ENCODE results near the gene KDM6A. TPM values are rescaled to one million over a fixed set of nuclear protein-coding genes. Genes with fewer than 3 reads are reported as not detected.

Gene KDM6A
- total and polyA plus RNA-seq, 9 of the 15 experiments (the other 6 are each of a cell fraction or from before 2014, with no cell fraction given) = 8.4 to 34.3 (median 22.9) TPM

- no peaks in the 10 kb centered on the region for H3K27me3 ChIP-seq (ENCODE audit: control insufficient read depth in 2 of 2, insufficient read depth in 2 of 2, low read length in 2 of 2)
- CTCF ChIA-PET (ENCODE audit: low intra/inter-chr PET ratio) = no interaction called here
- BruUV-seq (replicated peaks) = no TSS peak
- in situ Hi-C loops (cut with MboI) (no loop called here), intact Hi-C loops (cut with micrococcal nuclease) (loop anchor here (2.0 to 10.0 kb wide), 2 partner anchors 43 to 149 kb away; partner anchors contain the start of gene KDM6A)
- WGBS (ENCODE audit: insufficient coverage, low coverage, missing lambda C conversion rate) = under 1% methylated on average over 8 of the region's 8 CpGs
- no peaks in the 10 kb centered on the region for H3K9me3 ChIP-seq (replicated peaks; ENCODE audit: control insufficient read depth, insufficient read depth, low read depth, low read length)
- no peak overlapping the region for H3K4me3 ChIP-seq
- H3K36me3 ChIP-seq (ENCODE audit: control insufficient read depth, insufficient read depth, low read length) = peaks cover 6% of the 10 kb centered on the region; the same call in 2 of the 3 replicates
- peak overlapping the region; percentile 76 for H3K27ac ChIP-seq (ENCODE audit: extremely low read depth, low read depth, low read length)
- H4K20me1 ChIP-seq (replicated peaks; ENCODE audit: control insufficient read depth, insufficient read depth, low read length) = 0 out of 2 replicates have a peak, but pooled peaks cover 3% of the 10 kb centered on the region
- H3K9ac ChIP-seq (ENCODE audit: insufficient read depth in 1 of 2, low read depth in 2 of 2, low read length in 2 of 2) = peak overlapping the region in 1 of 2 experiments; percentile 45; a peak in 2 of 4 replicates
- peak in 3 of 4 experiments; percentile 8 to 77 (median 63) for DNase-seq (ENCODE audit: extremely low read depth in 1 of 4, low spot score in 3 of 4)
- H3K4me1 ChIP-seq (replicated peaks in 1 of 2; ENCODE audit: control insufficient read depth in 2 of 2, insufficient read depth in 2 of 2, low read length in 2 of 2) = peaks cover 20 to 22% of the 10 kb centered on the region in 2 experiments; a peak in 4 of 5 replicates
- POLR2A ChIA-PET = interaction anchor here (0.8 to 1.2 kb wide), 3 partner anchors 11 to 41 kb away, joined by 3 to 5 read pairs (median 5); no protein-coding TSS in a partner anchor
- no peak overlapping the region for H2AFZ ChIP-seq (ENCODE audit: low read depth, low read length)
- peaks cover 87% of the 10 kb centered on the region for H3K79me2 ChIP-seq (ENCODE audit: control insufficient read depth, insufficient read depth, low read length)
- H3K4me2 ChIP-seq (ENCODE audit: insufficient read depth, low read length) = peak overlapping the region; percentile 70
- no peaks in the 10 kb centered on the region for H3K9me1 ChIP-seq (ENCODE audit: control insufficient read depth, insufficient read depth, low read length)
- FAIRE-seq = peak; percentile 92
- peak; percentile 82 for ATAC-seq
- TF ChIP-seq, protein P1, sequence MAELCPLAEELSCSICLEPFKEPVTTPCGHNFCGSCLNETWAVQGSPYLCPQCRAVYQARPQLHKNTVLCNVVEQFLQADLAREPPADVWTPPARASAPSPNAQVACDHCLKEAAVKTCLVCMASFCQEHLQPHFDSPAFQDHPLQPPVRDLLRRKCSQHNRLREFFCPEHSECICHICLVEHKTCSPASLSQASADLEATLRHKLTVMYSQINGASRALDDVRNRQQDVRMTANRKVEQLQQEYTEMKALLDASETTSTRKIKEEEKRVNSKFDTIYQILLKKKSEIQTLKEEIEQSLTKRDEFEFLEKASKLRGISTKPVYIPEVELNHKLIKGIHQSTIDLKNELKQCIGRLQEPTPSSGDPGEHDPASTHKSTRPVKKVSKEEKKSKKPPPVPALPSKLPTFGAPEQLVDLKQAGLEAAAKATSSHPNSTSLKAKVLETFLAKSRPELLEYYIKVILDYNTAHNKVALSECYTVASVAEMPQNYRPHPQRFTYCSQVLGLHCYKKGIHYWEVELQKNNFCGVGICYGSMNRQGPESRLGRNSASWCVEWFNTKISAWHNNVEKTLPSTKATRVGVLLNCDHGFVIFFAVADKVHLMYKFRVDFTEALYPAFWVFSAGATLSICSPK (IDR thresholded peaks at IDR 0.05; ENCODE audit: borderline replicate concordance) = no peak
- peak; percentile 87 for TF ChIP-seq SMARCE1 (IDR thresholded peaks at IDR 0.05)
- TF ChIP-seq MTA3 (IDR thresholded peaks at IDR 0.05; ENCODE audit: borderline replicate concordance) = peak; percentile 78; the same call in 1 of the 2 replicates
- TF ChIP-seq FOXJ2 (tag; IDR thresholded peaks at IDR 0.05) = peak; percentile 62; the same call in 1 of the 2 replicates
- peak; percentile 88 for TF ChIP-seq ZNF766 (CRISPR knock-in tag; conservative IDR thresholded peaks at IDR 0.05)
- peak; percentile 62 for TF ChIP-seq MTA2 (IDR thresholded peaks at IDR 0.05; ENCODE audit: low read depth)
- no peak for TF ChIP-seq MCM3 (IDR thresholded peaks at IDR 0.05)
- no peak for TF ChIP-seq GABPA (tag; conservative IDR thresholded peaks at IDR 0.05; ENCODE audit: low read depth)
- TF ChIP-seq NBN (IDR thresholded peaks at IDR 0.05; ENCODE audit: low read depth) = peak; percentile 89; the same call in 1 of the 2 replicates
- TF ChIP-seq, protein P2, sequence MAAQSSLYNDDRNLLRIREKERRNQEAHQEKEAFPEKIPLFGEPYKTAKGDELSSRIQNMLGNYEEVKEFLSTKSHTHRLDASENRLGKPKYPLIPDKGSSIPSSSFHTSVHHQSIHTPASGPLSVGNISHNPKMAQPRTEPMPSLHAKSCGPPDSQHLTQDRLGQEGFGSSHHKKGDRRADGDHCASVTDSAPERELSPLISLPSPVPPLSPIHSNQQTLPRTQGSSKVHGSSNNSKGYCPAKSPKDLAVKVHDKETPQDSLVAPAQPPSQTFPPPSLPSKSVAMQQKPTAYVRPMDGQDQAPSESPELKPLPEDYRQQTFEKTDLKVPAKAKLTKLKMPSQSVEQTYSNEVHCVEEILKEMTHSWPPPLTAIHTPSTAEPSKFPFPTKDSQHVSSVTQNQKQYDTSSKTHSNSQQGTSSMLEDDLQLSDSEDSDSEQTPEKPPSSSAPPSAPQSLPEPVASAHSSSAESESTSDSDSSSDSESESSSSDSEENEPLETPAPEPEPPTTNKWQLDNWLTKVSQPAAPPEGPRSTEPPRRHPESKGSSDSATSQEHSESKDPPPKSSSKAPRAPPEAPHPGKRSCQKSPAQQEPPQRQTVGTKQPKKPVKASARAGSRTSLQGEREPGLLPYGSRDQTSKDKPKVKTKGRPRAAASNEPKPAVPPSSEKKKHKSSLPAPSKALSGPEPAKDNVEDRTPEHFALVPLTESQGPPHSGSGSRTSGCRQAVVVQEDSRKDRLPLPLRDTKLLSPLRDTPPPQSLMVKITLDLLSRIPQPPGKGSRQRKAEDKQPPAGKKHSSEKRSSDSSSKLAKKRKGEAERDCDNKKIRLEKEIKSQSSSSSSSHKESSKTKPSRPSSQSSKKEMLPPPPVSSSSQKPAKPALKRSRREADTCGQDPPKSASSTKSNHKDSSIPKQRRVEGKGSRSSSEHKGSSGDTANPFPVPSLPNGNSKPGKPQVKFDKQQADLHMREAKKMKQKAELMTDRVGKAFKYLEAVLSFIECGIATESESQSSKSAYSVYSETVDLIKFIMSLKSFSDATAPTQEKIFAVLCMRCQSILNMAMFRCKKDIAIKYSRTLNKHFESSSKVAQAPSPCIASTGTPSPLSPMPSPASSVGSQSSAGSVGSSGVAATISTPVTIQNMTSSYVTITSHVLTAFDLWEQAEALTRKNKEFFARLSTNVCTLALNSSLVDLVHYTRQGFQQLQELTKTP (IDR thresholded peaks at IDR 0.05; ENCODE audit: low read depth in 1 of 2, partially characterized antibody in 2 of 2) = peak in 1 of 2 experiments; percentile 25
- peak; percentile 66; the same call in 1 of the 2 replicates for TF ChIP-seq FOXM1 (IDR thresholded peaks at IDR 0.05; ENCODE audit: low read depth)
- TF ChIP-seq FOXM1 (CRISPR knock-in tag; IDR thresholded peaks at IDR 0.05; ENCODE audit: low read depth) = no peak
- no peak for TF ChIP-seq NR2C1 (IDR thresholded peaks at IDR 0.05)
- TF ChIP-seq NR2C1 (tag; IDR thresholded peaks at IDR 0.05) = 0 out of 2 replicates have a peak, but pooled peaks have one; percentile 27
- TF ChIP-seq NR1H2 (CRISPR knock-in tag; IDR thresholded peaks at IDR 0.05) = no peak
- TF ChIP-seq HSF4 (CRISPR knock-in tag; IDR thresholded peaks at IDR 0.05; ENCODE audit: borderline replicate concordance) = no peak
- TF ChIP-seq PTBP1 (IDR thresholded peaks at IDR 0.05; ENCODE audit: low read depth, low read length) = no peak
- TF ChIP-seq SAFB (IDR thresholded peaks at IDR 0.05; ENCODE audit: borderline replicate concordance, low read depth, low read length) = no peak
- TF ChIP-seq PCBP1 (IDR thresholded peaks at IDR 0.05; ENCODE audit: low read depth, low read length, poor library complexity, severe bottlenecking) = no peak
Observed at GRCh38 chrX:44915361-44915868, 42.4 kb downstream of the KDM6A start.
